Choroid plexus epithelial cell (primary cell): Measurements from ENCODE around the gene IL12RB2.
"Not testable (repeated sequence)": the region's sequence is repeated elsewhere in the genome, so short reads cannot be mapped to it uniquely, and the experiment has no call there.

Experiments used
- DNase-seq: peaks from one replicate; pipeline ENCODE4 v3.0.0-alpha.2; 2010; ENCODE audit warnings: low read depth
- H3K4me3 ChIP-seq: 2 replicates; pipeline ENCODE4 v1.5.1; 2011; ENCODE audit warnings: low read depth, mild to moderate bottlenecking, control low read depth, low read length, moderate library complexity
- CTCF ChIP-seq: conservative IDR thresholded peaks from 2 replicates; pipeline ENCODE4 v1.5.1; 2011; ENCODE audit warnings: low read depth, mild to moderate bottlenecking, control low read depth, inconsistent platforms, low read length, moderate library complexity

IL12RB2 gene

DNA sequence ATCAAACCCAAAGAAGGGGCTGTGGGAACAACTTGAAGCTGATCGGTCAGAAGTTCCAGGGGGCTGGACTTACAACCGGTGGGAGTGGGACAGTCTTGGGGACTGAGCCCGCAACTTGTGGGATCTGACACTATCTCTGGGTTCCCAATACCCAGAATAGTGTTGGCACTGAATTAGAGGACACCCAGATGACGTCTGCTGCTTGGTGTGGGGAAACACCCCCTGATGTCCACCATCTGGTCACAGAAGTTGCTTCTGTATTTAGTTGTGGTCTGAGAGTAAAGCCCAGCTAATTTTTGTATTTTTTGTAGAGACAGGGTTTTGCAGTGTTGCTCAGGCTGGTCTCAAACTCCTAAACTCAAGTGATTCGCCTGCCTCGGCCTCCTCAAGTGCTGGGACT lies 93.8 kb downstream of the IL12RB2 start:
- DNase-seq = no peak
- H3K4me3 ChIP-seq = no peak overlapping the region
- TF ChIP-seq CTCF = no peak

DNA sequence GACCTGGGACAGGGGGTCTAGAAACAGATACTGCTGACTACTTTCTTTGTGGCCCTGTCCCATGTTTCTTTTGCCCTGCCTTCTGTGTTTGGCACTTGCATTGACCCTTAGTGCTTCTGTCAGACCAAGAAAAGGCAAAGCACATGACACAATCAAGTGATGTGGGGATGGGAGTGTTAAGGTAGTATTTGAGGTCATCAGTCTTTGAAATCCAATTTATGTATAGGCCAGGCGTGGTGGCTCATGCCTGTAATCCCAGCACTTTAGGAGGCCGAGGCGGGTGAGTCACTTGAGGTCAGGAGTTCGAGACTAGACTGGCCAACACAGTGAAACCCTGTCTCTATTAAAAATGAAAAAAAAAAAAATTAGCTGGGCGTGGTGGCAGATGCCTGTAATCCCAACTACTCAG lies 96.5 kb downstream of the IL12RB2 start:
- DNase-seq = peak; percentile 46
- TF ChIP-seq CTCF = no peak
- no peak overlapping the region for H3K4me3 ChIP-seq

DNA sequence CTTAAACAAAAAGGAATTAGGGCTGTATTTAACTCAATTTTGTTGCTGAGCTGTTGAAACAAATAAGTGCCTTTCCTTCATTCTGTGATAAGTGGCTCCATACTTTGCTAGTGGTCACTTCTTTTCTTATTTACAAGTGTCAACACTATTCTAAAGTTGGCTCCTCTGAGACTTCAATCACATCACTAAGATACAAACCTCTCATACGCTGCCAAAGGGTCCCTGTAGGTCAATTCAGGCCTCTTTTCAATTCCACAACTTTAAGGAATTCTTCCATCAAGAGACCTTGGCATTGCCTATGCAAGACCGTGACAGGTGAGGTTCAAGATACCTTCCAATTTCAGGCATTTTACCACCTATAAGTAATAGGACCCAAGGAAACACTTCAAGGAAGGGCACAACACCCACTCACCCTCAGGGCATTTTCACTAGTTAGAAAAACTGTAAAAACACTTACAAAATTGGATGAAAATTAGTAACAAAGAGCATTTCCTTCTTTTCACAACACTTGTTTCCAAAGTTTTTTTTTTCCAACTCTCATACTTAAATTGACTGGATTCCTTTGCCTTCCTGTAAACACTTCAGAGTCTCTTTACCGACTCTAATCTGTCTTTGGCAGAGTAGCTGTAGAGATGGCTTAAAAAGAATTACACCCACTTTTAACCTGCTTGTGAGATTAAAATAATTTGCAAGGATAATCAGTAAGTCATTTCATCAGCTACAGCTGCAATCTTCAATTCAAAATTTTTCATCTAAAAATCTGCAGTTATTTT lies 98.0 kb downstream of the IL12RB2 start:
- TF ChIP-seq CTCF = no peak
- no peak for DNase-seq
- H3K4me3 ChIP-seq = no peak overlapping the region

DNA sequence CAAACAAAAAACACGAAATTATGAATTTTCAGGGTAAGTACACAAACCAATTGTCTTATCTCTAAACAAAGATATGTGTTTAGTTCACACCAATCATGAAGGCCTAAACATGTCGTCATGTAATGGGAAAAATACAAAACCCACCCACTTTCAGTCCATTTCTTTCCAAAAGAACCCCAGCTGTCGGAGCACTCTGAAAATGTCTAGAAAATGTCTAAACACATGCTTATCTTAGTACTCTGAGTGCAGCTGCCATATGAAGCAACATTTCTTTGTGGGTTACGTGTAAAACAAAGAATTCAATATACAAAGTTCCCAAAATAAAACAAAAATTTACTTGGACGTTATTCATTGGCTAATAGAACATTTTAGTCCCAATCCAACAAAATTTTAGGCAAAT lies 99.8 kb downstream of the IL12RB2 start:
- DNase-seq = peak; percentile 34
- TF ChIP-seq CTCF = no peak

DNA sequence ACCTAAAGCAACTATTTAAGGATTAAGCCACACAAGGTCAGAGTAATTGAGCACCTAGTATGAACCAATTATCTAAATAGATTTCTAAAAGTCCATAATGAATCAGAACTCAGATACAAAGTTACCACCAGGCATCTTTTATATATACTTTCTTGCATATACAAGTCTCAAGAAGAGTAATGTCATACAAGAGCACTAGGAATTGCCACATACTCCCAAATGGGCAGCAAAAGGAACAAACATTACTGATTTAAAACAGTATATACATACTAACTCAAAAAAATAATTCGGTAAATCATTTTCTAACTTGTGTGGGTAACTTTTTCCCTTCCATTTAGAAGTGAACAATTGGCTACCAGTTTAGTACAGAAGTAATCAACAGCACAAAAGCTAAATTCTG lies 100.5 kb downstream of the IL12RB2 start:
- H3K4me3 ChIP-seq = no peak overlapping the region
- no peak for DNase-seq
- no peak for TF ChIP-seq CTCF

More for the DNA sequence above, 99.8 kb downstream of the IL12RB2 start:
- H3K4me3 ChIP-seq = no peak overlapping the region

- H3K4me3 ChIP-seq, DNase-seq: not testable (repeated sequence)
Observed at GRCh38 chr1:67413101-67413500, 105.4 kb downstream of the IL12RB2 start.

GRCh38 chr1:67414574-67414973 lies 106.9 kb downstream of the IL12RB2 start:
- DNase-seq = no peak
- no peak for TF ChIP-seq CTCF
- no peak overlapping the region for H3K4me3 ChIP-seq

GRCh38 chr1:67415041-67415440 lies 107.4 kb downstream of the IL12RB2 start:
- H3K4me3 ChIP-seq = no peak overlapping the region
- no peak for DNase-seq
- no peak for TF ChIP-seq CTCF

- DNase-seq, H3K4me3 ChIP-seq: not testable (repeated sequence)
Observed at GRCh38 chr1:67417733-67418132, 110.1 kb downstream of the IL12RB2 start.
